ENCODE results near the gene PARS2.

The PARS2 gene

DNA sequence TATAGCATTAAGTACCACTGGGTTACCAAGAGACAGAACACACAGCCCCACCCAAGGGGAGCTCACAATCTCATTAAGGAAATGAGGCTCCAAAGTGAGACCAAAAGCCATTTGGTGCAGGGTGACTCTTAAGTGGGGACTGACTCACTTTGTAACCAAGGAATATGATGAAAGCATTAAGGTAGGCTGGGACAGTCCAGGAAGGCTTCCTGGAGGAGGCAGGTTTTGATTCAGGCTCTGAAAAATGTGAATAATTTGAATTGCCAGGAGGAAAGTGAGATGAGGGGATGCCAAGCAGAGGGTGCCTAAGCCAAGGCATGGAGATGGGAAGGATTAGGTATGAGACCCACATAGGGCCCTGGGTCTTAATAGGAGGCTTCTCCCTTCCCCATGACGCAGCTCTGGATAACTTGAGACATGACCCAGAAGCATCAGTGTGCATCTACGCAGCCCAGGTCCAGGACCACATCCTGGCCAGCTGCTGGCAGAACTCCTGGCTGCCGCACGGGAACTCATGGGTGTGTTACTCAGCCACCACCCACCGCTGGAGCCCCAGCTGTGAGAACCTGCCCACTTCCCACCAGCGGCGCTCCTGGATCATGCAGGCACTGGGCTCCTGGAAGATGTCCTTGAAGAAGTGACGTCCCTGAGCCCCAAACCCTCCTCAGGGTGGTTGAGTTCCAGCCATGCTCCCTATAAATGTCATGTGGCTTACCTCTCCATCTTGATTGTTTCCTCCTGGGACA, 54.6 kb downstream of the PARS2 start:
- no peak overlapping the region for H3K4me3 ChIP-seq
- no peaks in the 10 kb centered on the region for H3K27me3 ChIP-seq

DNA sequence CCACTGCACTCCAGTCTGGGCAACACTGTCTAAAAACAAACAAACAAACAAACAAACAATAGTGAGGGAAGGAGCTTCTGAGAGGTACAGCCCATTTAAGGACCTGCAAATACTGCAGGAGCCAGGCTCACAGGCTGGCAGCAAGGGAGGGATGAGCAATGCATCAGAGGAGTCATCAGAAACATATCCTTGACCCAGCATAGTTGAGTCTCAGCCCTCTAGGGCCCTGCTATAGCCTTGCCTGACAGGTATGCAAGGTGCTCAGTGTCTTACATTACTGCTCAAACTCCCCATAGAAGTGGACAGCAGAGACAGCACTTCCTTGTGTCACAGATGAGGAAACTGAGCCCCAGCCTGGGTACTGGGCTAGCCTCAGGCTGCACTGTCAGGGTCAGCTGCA, 55.9 kb downstream of the PARS2 start:
- H3K27ac ChIP-seq, result no peak overlapping the region
- H3K27me3 ChIP-seq, result no peaks in the 10 kb centered on the region
- no peak overlapping the region for H3K4me3 ChIP-seq
- intact Hi-C loops (cut with DNase I; ENCODE audit: low total_unique reads), result no loop called here
- no peaks in the 10 kb centered on the region for H3K4me1 ChIP-seq
- TF ChIP-seq, protein P1, sequence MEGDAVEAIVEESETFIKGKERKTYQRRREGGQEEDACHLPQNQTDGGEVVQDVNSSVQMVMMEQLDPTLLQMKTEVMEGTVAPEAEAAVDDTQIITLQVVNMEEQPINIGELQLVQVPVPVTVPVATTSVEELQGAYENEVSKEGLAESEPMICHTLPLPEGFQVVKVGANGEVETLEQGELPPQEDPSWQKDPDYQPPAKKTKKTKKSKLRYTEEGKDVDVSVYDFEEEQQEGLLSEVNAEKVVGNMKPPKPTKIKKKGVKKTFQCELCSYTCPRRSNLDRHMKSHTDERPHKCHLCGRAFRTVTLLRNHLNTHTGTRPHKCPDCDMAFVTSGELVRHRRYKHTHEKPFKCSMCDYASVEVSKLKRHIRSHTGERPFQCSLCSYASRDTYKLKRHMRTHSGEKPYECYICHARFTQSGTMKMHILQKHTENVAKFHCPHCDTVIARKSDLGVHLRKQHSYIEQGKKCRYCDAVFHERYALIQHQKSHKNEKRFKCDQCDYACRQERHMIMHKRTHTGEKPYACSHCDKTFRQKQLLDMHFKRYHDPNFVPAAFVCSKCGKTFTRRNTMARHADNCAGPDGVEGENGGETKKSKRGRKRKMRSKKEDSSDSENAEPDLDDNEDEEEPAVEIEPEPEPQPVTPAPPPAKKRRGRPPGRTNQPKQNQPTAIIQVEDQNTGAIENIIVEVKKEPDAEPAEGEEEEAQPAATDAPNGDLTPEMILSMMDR (IDR thresholded peaks at IDR 0.05), result no peak
- no peak for DNase-seq
- peaks cover 7 to 27% (median 13%) of the 10 kb centered on the region in 3 donors for H3K36me3 ChIP-seq
- H3K9me3 ChIP-seq, result no peaks in the 10 kb centered on the region

More for the DNA sequence above, 54.6 kb downstream of the PARS2 start:
- no peak for DNase-seq
- TF ChIP-seq, protein P1 (IDR thresholded peaks at IDR 0.05), result no peak
- intact Hi-C loops (cut with DNase I; ENCODE audit: low total_unique reads), result no loop called here
- Histone ChIP-seq H3K27ac (no peak overlapping the region), H3K9me3 (no peaks in the 10 kb centered on the region), H3K4me1 (peaks cover 0 to 1% (median under 1%) of the 10 kb centered on the region in 4 donors), H3K36me3 (peaks cover 7 to 22% (median 13%) of the 10 kb centered on the region in 3 donors)
